Peyer's patch (tissue), 4 donors: ENCODE data around the gene SIRT5.

ENCODE experiments used
- CTCF ChIP-seq, 6 experiments: fragments of 450-650 bp in 4 of 6; fragments of 200-600 bp in 2 of 6; sonication (generic) in 1 of 6; IDR thresholded peaks; one replicate each; pipeline ENCODE4 v1.5.1; 2017 to 2019; ENCODE audit warnings: antibody characterized with exemption in 6 of 6, mild to moderate bottlenecking in 3 of 6, moderate library complexity in 1 of 6
- POLR2A ChIP-seq, 2 donors: fragments of 450-650 bp; IDR thresholded peaks; one replicate each; pipeline ENCODE4 v1.5.1; 2017; ENCODE audit warnings: antibody characterized with exemption in 2 of 2, mild to moderate bottlenecking in 2 of 2, moderate library complexity in 2 of 2

GRCh38 chr6:13524801-13525508, 49.4 kb upstream of the SIRT5 start:
- TF ChIP-seq CTCF (IDR thresholded peaks at IDR 0.05) (no peak), POLR2A (IDR thresholded peaks at IDR 0.05) (no peak)
